Stimulated activated CD8-positive, alpha-beta memory T cell treated with anti-CD3 and anti-CD28 coated beads, Interleukin-15, amount 100 ng/mL, for 1 hour (primary cell): ENCODE results near the gene ALDOC.
"Not testable (repeated sequence)": the region's sequence is repeated elsewhere in the genome, so short reads cannot be mapped to it uniquely, and the experiment has no call there.

Source experiments
- DNase-seq: peaks from one replicate; pipeline ENCODE4 v3.0.0-alpha.2; 2020; ENCODE audit warnings: low read depth

The ALDOC gene

GRCh38 chr17:28582513-28582912 is 5.8 kb upstream of the ALDOC start:
- DNase-seq, result no peak

- DNase-seq, result no peak
Observed at GRCh38 chr17:28580959-28581358, 4.3 kb upstream of the ALDOC start.

- DNase-seq, result no peak
Observed at GRCh38 chr17:28579526-28579925, 2.8 kb upstream of the ALDOC start.

GRCh38 chr17:28578246-28579195 is 1.8 kb upstream of the ALDOC start:
- DNase-seq, result no peak

- DNase-seq, result no peak
Observed at GRCh38 chr17:28577466-28577824, 750 bp upstream of the ALDOC start.

GRCh38 chr17:28576016-28576415 is 679 bp downstream of the ALDOC start:
- DNase-seq, result not testable (repeated sequence)

GRCh38 chr17:28575126-28575795 is 1.4 kb downstream of the ALDOC start:
- no peak for DNase-seq

GRCh38 chr17:28574526-28574925 is 2.2 kb downstream of the ALDOC start:
- no peak for DNase-seq

- DNase-seq, result no peak
Observed at GRCh38 chr17:28573966-28574480, 2.7 kb downstream of the ALDOC start.

GRCh38 chr17:28573521-28573920 is 3.2 kb downstream of the ALDOC start:
- no peak for DNase-seq

- no peak for DNase-seq
Observed at GRCh38 chr17:28573040-28573380, 3.7 kb downstream of the ALDOC start.

GRCh38 chr17:28572259-28573039 is 4.2 kb downstream of the ALDOC start:
- no peak for DNase-seq

GRCh38 chr17:28571361-28572122 is 5.2 kb downstream of the ALDOC start, which contains the start of gene PIGS:
Gene PIGS (minus strand): TSS chr17:28571524. CDS start chr17:28571496, 28 bp downstream.
- DNase-seq, result peak; percentile 84

- no peak for DNase-seq
Observed at GRCh38 chr17:28570716-28571360, 5.9 kb downstream of the ALDOC start.

- no peak for DNase-seq
Observed at GRCh38 chr17:28569446-28569845, 7.2 kb downstream of the ALDOC start.

- no peak for DNase-seq
Observed at GRCh38 chr17:28567604-28568003, 9.1 kb downstream of the ALDOC start.

- DNase-seq, result no peak
Observed at GRCh38 chr17:28563475-28563874, 13.2 kb downstream of the ALDOC start.

- no peak for DNase-seq
Observed at GRCh38 chr17:28555022-28555421, 21.7 kb downstream of the ALDOC start.

- DNase-seq, result no peak
Observed at GRCh38 chr17:28554565-28554964, 22.1 kb downstream of the ALDOC start.

- no peak for DNase-seq
Observed at GRCh38 chr17:28553000-28553505, 23.6 kb downstream of the ALDOC start.
